ENCODE data around the gene LRP6. TPM values are rescaled to one million over a fixed set of nuclear protein-coding genes. Genes with fewer than 3 reads are reported as not detected.

LRP6 gene
- total RNA-seq, 1 experiment from 2014 or later, result 28.1 TPM

- no peaks in the 10 kb centered on the region for H3K27me3 ChIP-seq (ENCODE audit: insufficient read depth, low read length)
- no peaks in the 10 kb centered on the region for H3K36me3 ChIP-seq (ENCODE audit: control insufficient read depth in 1 of 2, insufficient read depth in 2 of 2, low read length in 2 of 2)
- no peaks in the 10 kb centered on the region for H3K9me3 ChIP-seq (ENCODE audit: control insufficient read depth in 1 of 2, insufficient read depth in 1 of 2, low read depth in 1 of 2, low read length in 2 of 2)
- intact Hi-C loops (cut with micrococcal nuclease), result no loop called here
- BruUV-seq (replicated peaks), result no TSS peak
- RAD21 ChIA-PET (ENCODE audit: low non-redundant PET in 1 of 2, low total read pairs in 2 of 2, uncharacterized antibody in 2 of 2, unreplicated experiment in 2 of 2), result no interaction called here
- no peak for ATAC-seq
- H3K9ac ChIP-seq (ENCODE audit: low read length), result no peak overlapping the region
- POLR2A ChIA-PET, result no interaction called here
- no peak overlapping the region for H3K27ac ChIP-seq (ENCODE audit: low read depth, low read length)
- H3K4me2 ChIP-seq (ENCODE audit: low read length), result no peak overlapping the region
- no peaks in the 10 kb centered on the region for H3K9me2 ChIP-seq (ENCODE audit: insufficient read depth)
- H2AFZ ChIP-seq (ENCODE audit: low read depth, low read length, poor library complexity, severe bottlenecking), result no peak overlapping the region
- H3K4me3 ChIP-seq (replicated peaks in 1 of 2; ENCODE audit: low read depth in 1 of 2, low read length in 2 of 2), result no peak overlapping the region
- H4K20me1 ChIP-seq (ENCODE audit: insufficient read depth), result no peaks in the 10 kb centered on the region
- TF ChIP-seq JUND (IDR thresholded peaks at IDR 0.05) (no peak), ZBTB33 (IDR thresholded peaks at IDR 0.05; ENCODE audit: extremely low read depth, insufficient replicate concordance, low read length) (no peak), SRF (IDR thresholded peaks at IDR 0.05; ENCODE audit: low read depth) (no peak), MAX (IDR thresholded peaks at IDR 0.05) (no peak), CTCF (IDR thresholded peaks at IDR 0.05 in 2 of 3, conservative IDR thresholded peaks at IDR 0.05 in 1 of 3; ENCODE audit: borderline replicate concordance in 1 of 3, insufficient read depth in 1 of 3, low read depth in 2 of 3, low read length in 2 of 3) (no peak), EZH2phosphoT487 (IDR thresholded peaks at IDR 0.05; ENCODE audit: borderline replicate concordance) (no peak), EGR1 (IDR thresholded peaks at IDR 0.05; ENCODE audit: low read depth) (no peak), ZNF274 (IDR thresholded peaks at IDR 0.05; ENCODE audit: low read depth, low read length) (no peak), CBX3 (IDR thresholded peaks at IDR 0.05; ENCODE audit: low read depth) (no peak), EZH2 (IDR thresholded peaks at IDR 0.05) (no peak), ELF1 (IDR thresholded peaks at IDR 0.05; ENCODE audit: borderline replicate concordance, low read depth) (no peak)
- H3K4me1 ChIP-seq (ENCODE audit: control insufficient read depth in 1 of 2, insufficient read depth in 2 of 2, low read length in 2 of 2), result peaks cover 7 to 10% of the 10 kb centered on the region in 2 experiments; a peak in 3 of 4 replicates
- DNase-seq (ENCODE audit: low read depth, low spot score), result no peak
- H3K79me2 ChIP-seq (ENCODE audit: insufficient read depth, low read length), result no peaks in the 10 kb centered on the region
- CTCF ChIA-PET, result no interaction called here
Observed at GRCh38 chr12:12091071-12091470, 175.8 kb downstream of the LRP6 start.

Data from HCT116 (cell line).